Thoracic aorta endothelial cell (primary cell): Measurements from ENCODE around the gene PDZD4. TPM values are rescaled to one million over a fixed set of nuclear protein-coding genes. Genes with fewer than 3 reads are reported as not detected.

Experiments used
- total RNA-seq: library from RNA; depleted of rRNA; stranded (reverse); fragments of >200 nt; gene quantifications from 2 replicates; pipeline ENCODE4 v1.2.3, GENCODE V29; 2012

Gene PDZD4, protein sequence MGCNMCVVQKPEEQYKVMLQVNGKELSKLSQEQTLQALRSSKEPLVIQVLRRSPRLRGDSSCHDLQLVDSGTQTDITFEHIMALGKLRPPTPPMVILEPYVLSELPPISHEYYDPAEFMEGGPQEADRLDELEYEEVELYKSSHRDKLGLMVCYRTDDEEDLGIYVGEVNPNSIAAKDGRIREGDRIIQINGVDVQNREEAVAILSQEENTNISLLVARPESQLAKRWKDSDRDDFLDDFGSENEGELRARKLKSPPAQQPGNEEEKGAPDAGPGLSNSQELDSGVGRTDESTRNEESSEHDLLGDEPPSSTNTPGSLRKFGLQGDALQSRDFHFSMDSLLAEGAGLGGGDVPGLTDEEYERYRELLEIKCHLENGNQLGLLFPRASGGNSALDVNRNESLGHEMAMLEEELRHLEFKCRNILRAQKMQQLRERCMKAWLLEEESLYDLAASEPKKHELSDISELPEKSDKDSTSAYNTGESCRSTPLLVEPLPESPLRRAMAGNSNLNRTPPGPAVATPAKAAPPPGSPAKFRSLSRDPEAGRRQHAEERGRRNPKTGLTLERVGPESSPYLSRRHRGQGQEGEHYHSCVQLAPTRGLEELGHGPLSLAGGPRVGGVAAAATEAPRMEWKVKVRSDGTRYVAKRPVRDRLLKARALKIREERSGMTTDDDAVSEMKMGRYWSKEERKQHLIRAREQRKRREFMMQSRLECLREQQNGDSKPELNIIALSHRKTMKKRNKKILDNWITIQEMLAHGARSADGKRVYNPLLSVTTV
- under 0.01 and 0.14 TPM in 2 replicates for total RNA-seq

DNA sequence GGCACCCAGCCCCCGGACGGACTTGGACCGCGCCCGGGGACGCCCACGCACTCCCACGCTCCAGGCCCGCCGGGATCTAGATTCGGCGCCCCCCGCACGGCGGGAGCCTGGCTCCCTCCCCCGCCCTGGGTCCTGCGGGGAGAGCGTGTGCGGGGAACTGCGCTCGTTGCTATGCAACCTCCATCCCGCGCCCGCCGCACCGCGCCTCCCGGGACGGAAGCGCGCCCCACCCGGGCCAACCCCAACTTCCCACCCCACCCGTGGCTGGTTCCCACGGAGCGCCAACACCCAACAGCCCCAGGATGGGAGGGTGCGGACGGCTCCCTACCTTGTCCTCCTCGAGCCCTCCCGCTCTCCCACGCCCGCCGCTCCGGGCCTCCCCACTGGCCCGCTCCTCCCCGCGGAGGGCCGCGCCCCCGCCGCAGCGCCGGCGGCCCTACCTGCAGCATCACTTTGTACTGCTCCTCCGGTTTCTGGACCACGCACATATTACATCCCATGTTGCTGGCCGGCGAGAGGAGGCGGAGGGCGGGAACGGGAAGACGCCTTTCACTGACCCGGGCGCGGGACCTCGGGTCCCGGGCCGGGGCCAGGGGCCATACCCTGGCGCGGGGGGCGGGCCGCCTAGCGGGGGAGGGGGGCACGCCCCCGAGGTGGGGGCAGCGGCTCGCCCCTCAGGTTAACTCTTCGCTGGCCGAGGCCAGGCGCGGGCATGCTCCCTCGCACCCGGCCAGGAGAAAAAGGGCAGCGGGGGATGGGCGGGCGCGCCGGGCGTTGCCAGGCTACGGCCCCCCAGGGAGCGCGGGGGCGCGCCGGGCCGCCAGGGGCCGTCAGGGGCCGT is at the start of gene PDZD4:
Gene PDZD4 (minus strand): TSS at position 746 of the 841 bp plus-strand sequence. CDS start 246 bp downstream, at position 500.

DNA sequence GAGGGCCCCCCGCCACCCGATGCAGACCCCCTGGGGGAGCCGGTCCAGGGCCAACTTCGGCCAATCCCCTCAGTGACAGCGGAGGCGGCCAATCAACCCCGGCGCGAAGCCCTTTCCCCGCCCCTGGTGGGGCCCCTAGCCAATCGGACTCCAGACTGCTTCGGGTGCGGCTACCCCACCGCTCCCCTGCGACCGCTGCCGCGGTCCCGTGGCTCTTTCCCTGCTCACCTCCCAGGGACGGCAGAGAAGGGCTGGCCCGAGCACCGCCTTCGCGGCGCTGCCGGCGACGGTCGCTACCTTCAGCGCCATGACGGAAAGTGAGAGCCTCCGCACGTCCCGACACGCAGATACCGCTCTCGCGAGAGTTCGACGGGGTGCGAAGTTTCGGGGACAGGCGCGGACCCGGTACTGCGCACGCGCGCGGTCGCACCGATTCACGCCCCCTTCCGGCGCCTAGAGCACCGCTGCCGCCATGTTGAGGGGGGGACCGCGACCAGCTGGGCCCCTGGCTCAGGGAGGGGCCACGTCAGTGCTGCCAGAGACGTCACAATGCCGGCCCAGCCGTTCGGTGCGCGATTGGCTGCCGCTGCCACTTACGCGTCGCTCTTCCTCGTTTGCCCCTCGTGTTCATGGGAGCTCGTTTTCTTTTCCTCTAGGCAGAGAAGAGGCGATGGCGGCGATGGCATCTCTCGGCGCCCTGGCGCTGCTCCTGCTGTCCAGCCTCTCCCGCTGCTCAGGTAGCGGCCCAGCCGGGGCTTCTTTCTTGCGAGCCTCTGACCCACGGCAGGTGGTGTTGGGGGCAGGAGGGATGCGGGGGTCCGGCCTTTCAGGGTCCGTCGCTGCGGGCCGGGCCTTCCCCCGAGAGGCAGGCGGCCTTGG is 36.1 kb downstream of the PDZD4 start, which contains the start of the genes IDH3G and SSR4:
Gene IDH3G (minus strand): TSS at position 358 of the 879 bp plus-strand sequence. CDS start 49 bp downstream, at position 309.
Gene SSR4 (plus strand): TSS at position 651 of the 879 bp plus-strand sequence. CDS start 20 bp downstream, at position 671.

DNA sequence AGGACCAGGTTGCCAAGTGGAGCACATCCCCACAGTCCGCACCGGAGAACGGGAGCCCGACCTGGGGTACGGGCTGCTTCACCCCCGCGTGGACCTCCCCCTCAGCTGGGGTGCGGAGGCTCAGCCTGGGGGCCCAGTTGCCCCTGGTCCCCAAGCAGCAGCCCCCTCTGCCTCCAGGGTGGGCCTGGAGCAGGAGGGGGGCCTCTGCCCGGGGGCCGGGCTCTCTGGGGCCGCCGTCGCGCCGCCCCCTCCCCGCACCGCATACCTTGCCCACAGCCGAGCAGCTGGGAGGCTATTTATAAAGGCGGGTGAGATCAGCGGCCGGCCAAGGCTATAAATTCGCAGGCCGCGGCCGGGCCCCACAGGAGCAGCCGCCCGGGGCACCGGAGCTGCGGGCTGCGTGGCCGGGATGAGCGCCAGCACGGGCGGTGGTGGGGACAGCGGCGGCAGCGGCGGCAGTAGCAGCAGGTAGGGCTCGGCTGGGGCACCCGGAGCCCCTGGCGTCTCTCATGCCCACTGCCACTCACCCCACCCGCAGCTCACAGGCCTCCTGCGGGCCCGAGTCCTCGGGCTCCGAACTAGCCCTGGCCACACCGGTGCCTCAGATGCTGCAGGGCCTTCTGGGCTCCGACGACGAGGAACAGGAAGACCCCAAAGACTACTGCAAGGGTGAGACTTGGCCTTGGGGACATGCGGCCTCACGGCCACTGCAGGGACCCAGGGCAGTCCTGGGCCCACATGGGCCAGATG is 49.5 kb downstream of the PDZD4 start, which contains the start of gene SRPK3:
Gene SRPK3 (plus strand): TSS at position 364 of the 750 bp plus-strand sequence. CDS start 46 bp downstream, at position 410.

DNA sequence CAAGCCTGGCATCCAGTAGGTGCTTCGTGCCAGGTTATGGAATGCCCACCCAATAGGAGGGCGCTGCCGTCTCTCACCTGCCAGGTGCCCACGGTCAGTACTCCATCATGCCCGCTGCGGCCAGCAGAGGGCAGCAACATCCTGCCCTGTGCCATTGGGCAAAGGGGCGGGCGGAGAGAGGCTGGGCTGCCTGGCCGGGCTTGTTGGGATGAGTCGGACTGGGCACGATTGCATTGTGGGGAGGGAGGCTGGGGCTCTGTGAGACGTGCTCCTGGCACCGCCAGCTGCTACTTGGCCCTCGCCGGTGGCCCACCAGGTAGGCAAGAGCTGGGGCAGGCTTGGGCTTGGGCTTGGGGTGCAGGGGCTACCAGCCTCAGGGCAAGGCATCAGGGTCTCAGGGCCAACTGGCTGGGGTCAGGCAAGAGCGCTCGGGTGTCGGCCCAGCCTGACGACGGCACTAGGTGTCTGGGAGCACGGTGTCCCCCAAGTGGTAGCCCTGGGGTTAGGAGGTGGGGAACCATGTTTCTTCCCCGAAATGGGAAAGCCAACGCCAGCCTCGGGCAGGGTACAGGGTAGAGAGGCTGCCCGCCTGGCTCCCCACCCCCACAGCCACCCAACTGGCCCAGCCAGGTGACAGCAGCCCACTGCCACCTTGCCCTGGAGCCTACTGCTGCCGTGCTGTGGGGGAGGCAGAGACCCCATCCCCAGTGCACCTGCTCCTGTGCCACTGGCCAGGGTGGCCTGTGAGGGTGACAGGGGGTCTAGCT is 66.2 kb downstream of the PDZD4 start, which contains the start of gene PLXNB3:
Gene PLXNB3 (plus strand): TSS at position 261 of the 767 bp plus-strand sequence. CDS start 1,287 bp downstream, outside the sequence.

Other genes starting within 250 kb of the PDZD4 start
- gene CCNQ, start 231.4 kb downstream of the PDZD4 start, total RNA-seq: 25.4 and 27.7 TPM in 2 replicates
- 0.13 and 0.29 TPM in 2 replicates for gene DUSP9, start 183.3 kb downstream of the PDZD4 start, total RNA-seq
- not detected in 2 replicates for gene PNCK, start 156.7 kb downstream of the PDZD4 start, total RNA-seq
- gene SLC6A8, start 142.6 kb downstream of the PDZD4 start, total RNA-seq: 9.6 and 12.8 TPM in 2 replicates
- 237 and 249 TPM in 2 replicates for gene BCAP31, start 106.2 kb downstream of the PDZD4 start, total RNA-seq
- 10.5 and 15.2 TPM in 2 replicates for gene ABCD1, start 105.7 kb downstream of the PDZD4 start, total RNA-seq
- 2.2 and 7.0 TPM in 2 replicates for gene PLXNB3, start 66.3 kb downstream of the PDZD4 start, total RNA-seq
- gene SRPK3, start 49.5 kb downstream of the PDZD4 start, total RNA-seq: not detected in 2 replicates
- gene IDH3G, start 36.2 kb downstream of the PDZD4 start, total RNA-seq: 32.9 and 35.0 TPM in 2 replicates
- 127 and 133 TPM in 2 replicates for gene SSR4, start 35.9 kb downstream of the PDZD4 start, total RNA-seq
- 0.27 and 0.50 TPM in 2 replicates for gene L1CAM, start 55.6 kb upstream of the PDZD4 start, total RNA-seq
- not detected in 2 replicates for gene AVPR2, start 74.1 kb upstream of the PDZD4 start, total RNA-seq
- 10.5 and 35.1 TPM in 2 replicates for gene ARHGAP4, start 95.7 kb upstream of the PDZD4 start, total RNA-seq
- gene NAA10, start 104.5 kb upstream of the PDZD4 start, total RNA-seq: 114 and 132 TPM in 2 replicates
- gene RENBP, start 114.1 kb upstream of the PDZD4 start, total RNA-seq: 2.3 and 3.1 TPM in 2 replicates
- 40.6 and 56.9 TPM in 2 replicates for gene HCFC1, start 141.3 kb upstream of the PDZD4 start, total RNA-seq
- 3.7 and 4.0 TPM in 2 replicates for gene TMEM187, start 142.2 kb upstream of the PDZD4 start, total RNA-seq
- 72.7 and 88.6 TPM in 2 replicates for gene IRAK1, start 189.4 kb upstream of the PDZD4 start, total RNA-seq